ENCODE data around the gene DUSP3.

DUSP3 gene

GRCh38 chr17:43778337-43779144 is at the start of gene DUSP3:
Gene DUSP3, minus strand, starts transcription at chr17:43778977. Its CDS starts 53 bp downstream, at chr17:43778924.
- peak; percentile 99 for DNase-seq (ENCODE audit: low spot score)

- DNase-seq (ENCODE audit: low spot score), result no peak
Observed at GRCh38 chr17:43827596-43827995, 48.8 kb upstream of the DUSP3 start.

GRCh38 chr17:43826206-43826605 is 47.4 kb upstream of the DUSP3 start:
- DNase-seq (ENCODE audit: low spot score), result no peak

- DNase-seq (ENCODE audit: low spot score), result no peak
Observed at GRCh38 chr17:43825567-43825966, 46.8 kb upstream of the DUSP3 start.

GRCh38 chr17:43823350-43824084 is 44.7 kb upstream of the DUSP3 start:
- DNase-seq (ENCODE audit: low spot score), result no peak

- no peak for DNase-seq (ENCODE audit: low spot score)
Observed at GRCh38 chr17:43822570-43823190, 43.9 kb upstream of the DUSP3 start.

GRCh38 chr17:43820759-43821158 is 42.0 kb upstream of the DUSP3 start:
- no peak for DNase-seq (ENCODE audit: low spot score)

- DNase-seq (ENCODE audit: low spot score), result no peak
Observed at GRCh38 chr17:43818966-43819365, 40.2 kb upstream of the DUSP3 start.

- no peak for DNase-seq (ENCODE audit: low spot score)
Observed at GRCh38 chr17:43817826-43818225, 39.0 kb upstream of the DUSP3 start.

- no peak for DNase-seq (ENCODE audit: low spot score)
Observed at GRCh38 chr17:43816336-43817320, 37.9 kb upstream of the DUSP3 start.

- DNase-seq (ENCODE audit: low spot score), result no peak
Observed at GRCh38 chr17:43814714-43815113, 35.9 kb upstream of the DUSP3 start.

GRCh38 chr17:43814026-43814425 is 35.2 kb upstream of the DUSP3 start:
- no peak for DNase-seq (ENCODE audit: low spot score)

- no peak for DNase-seq (ENCODE audit: low spot score)
Observed at GRCh38 chr17:43813386-43813785, 34.6 kb upstream of the DUSP3 start.

- no peak for DNase-seq (ENCODE audit: low spot score)
Observed at GRCh38 chr17:43812396-43813265, 33.9 kb upstream of the DUSP3 start.

GRCh38 chr17:43810823-43811222 is 32.0 kb upstream of the DUSP3 start:
- DNase-seq (ENCODE audit: low spot score), result no peak

GRCh38 chr17:43810226-43810715 is 31.5 kb upstream of the DUSP3 start:
- no peak for DNase-seq (ENCODE audit: low spot score)

GRCh38 chr17:43809121-43809520 is 30.3 kb upstream of the DUSP3 start:
- no peak for DNase-seq (ENCODE audit: low spot score)

GRCh38 chr17:43808076-43808475 is 29.3 kb upstream of the DUSP3 start:
- no peak for DNase-seq (ENCODE audit: low spot score)

GRCh38 chr17:43805117-43805516 is 26.3 kb upstream of the DUSP3 start:
- no peak for DNase-seq (ENCODE audit: low spot score)

- no peak for DNase-seq (ENCODE audit: low spot score)
Observed at GRCh38 chr17:43803758-43804157, 25.0 kb upstream of the DUSP3 start.

GRCh38 chr17:43801844-43802243 is 23.1 kb upstream of the DUSP3 start:
- no peak for DNase-seq (ENCODE audit: low spot score)
